K562 (cell line): ENCODE measurements around the gene DPH7. TPM values are rescaled to one million over a fixed set of nuclear protein-coding genes. Genes with fewer than 3 reads are reported as not detected.

ENCODE experiments used
- CHD4 ChIP-seq: fragments of 200-600 bp; sonication (generic); IDR thresholded peaks from 3 replicates; pipeline ENCODE4 v1.6.1; 2012; ENCODE audit warnings: low read depth, mild to moderate bottlenecking, mixed read lengths, low read length, inconsistent platforms; ENCODE audit not compliant: insufficient read depth, insufficient replicate concordance, poor library complexity, severe bottlenecking
- EP400 ChIP-seq: fragments of 450-650 bp; IDR thresholded peaks from 2 replicates; pipeline ENCODE4 v1.6.1; 2017; ENCODE audit warnings: antibody characterized with exemption, mild to moderate bottlenecking, moderate library complexity
- FOXA1 ChIP-seq: fragments of 450-650 bp; IDR thresholded peaks from 2 replicates; pipeline ENCODE4 v1.6.1; 2016; ENCODE audit warnings: mild to moderate bottlenecking, borderline replicate concordance
- GABPB1 ChIP-seq: sonication (generic); formaldehyde crosslinking; IDR thresholded peaks from 2 replicates; pipeline ENCODE4 v1.8.0; 2022; ENCODE audit warnings: mild to moderate bottlenecking, missing genetic modification reagents
- GTF2E2 ChIP-seq: fragments of 200-800 bp; sonication (Bioruptor generic); IDR thresholded peaks from 2 replicates; pipeline ENCODE4 v1.6.1; 2016; ENCODE audit warnings: missing genetic modification characterization, missing compliant biosample characterization
- HSF4 ChIP-seq: fragments of 250-450 bp; sonication (Bioruptor Pico); IDR thresholded peaks from 2 replicates; pipeline ENCODE4 v2.1.2; 2022; ENCODE audit warnings: mild to moderate bottlenecking, moderate library complexity, borderline replicate concordance
- KAT8 ChIP-seq: fragments of 450-650 bp; IDR thresholded peaks from 2 replicates; pipeline ENCODE4 v1.6.1; 2016; ENCODE audit warnings: low read depth, mild to moderate bottlenecking
- MBD2 ChIP-seq: sonication (generic); IDR thresholded peaks from 2 replicates; pipeline ENCODE4 v1.6.1; 2016; ENCODE audit warnings: low read depth, borderline replicate concordance
- MECOM ChIP-seq: fragments of 250-450 bp; sonication (Bioruptor Pico); IDR thresholded peaks from 2 replicates; pipeline ENCODE4 v1.8.0; 2022; ENCODE audit warnings: inconsistent platforms
- NFXL1 ChIP-seq: fragments of 450-650 bp; formaldehyde crosslinking; IDR thresholded peaks from 2 replicates; pipeline ENCODE4 v1.4.0; 2021; ENCODE audit warnings: mild to moderate bottlenecking
- POLR2AphosphoS2 ChIP-seq: IDR thresholded peaks from 2 replicates; pipeline ENCODE4 v1.6.1; 2012; ENCODE audit warnings: low read length, improper control_type of control experiment
- RBM15 ChIP-seq: fragments of 200-400 bp; formaldehyde crosslinking; IDR thresholded peaks from 2 replicates; pipeline ENCODE4 v1.6.1; 2018; ENCODE audit warnings: mild to moderate bottlenecking, low read length, moderate library complexity; ENCODE audit not compliant: insufficient read depth
- RNF2 ChIP-seq: sonication (generic); IDR thresholded peaks from 2 replicates; pipeline ENCODE4 v1.6.1; 2016
- ZHX1 ChIP-seq: fragments of 150-350 bp; conservative IDR thresholded peaks from 2 replicates; pipeline ENCODE4 v1.6.1; 2014; ENCODE audit warnings: low read length
- ZNF311 ChIP-seq: fragments of 250-450 bp; sonication (Bioruptor Pico); IDR thresholded peaks from 2 replicates; pipeline ENCODE4 v1.4.0; 2020; ENCODE audit warnings: mild to moderate bottlenecking, moderate library complexity
- ZNF436 ChIP-seq: fragments of 250-450, 450-650 bp; sonication (Bioruptor Pico); formaldehyde crosslinking; IDR thresholded peaks from 2 replicates; pipeline ENCODE4 v1.7.0; 2020; ENCODE audit warnings: mild to moderate bottlenecking
- ZNF445 ChIP-seq: fragments of 250-450 bp; sonication (Bioruptor Pico); IDR thresholded peaks from 2 replicates; pipeline ENCODE4 v1.4.0; 2020; ENCODE audit warnings: low read depth, mild to moderate bottlenecking, moderate library complexity
- ZNF507 ChIP-seq: conservative IDR thresholded peaks from 2 replicates; pipeline ENCODE4 v1.6.1; 2017; ENCODE audit warnings: missing genetic modification characterization, missing compliant biosample characterization
- ZNF740 ChIP-seq, 3 experiments: fragments of 200-800 bp in 1 of 3; sonication (Bioruptor generic) in 1 of 3; sonication (generic) in 1 of 3; formaldehyde crosslinking in 1 of 3; IDR thresholded peaks; 2 replicates each; pipeline versions ENCODE4 v1.6.1 to v1.8.0; 2016 to 2022; ENCODE audit warnings: mild to moderate bottlenecking in 2 of 3, missing compliant biosample characterization in 2 of 3, missing genetic modification characterization in 2 of 3, missing genetic modification reagents in 1 of 3
- ZNF75A ChIP-seq: fragments of 450-650 bp; formaldehyde crosslinking; IDR thresholded peaks from 2 replicates; pipeline ENCODE4 v1.4.0; 2020; ENCODE audit warnings: mild to moderate bottlenecking
- polyA plus RNA-seq, 8 experiments: library from polyadenylated mRNA; depleted of rRNA in 4 of 8; stranded (reverse) in 5 of 8; unstranded in 3 of 8; fragments of >200 nt; fragmentation: Nextera tagmentation in 2 of 8; fragmentation: Illumina TruSeq in 1 of 8; extraction: Ambion mirVana in 2 of 8; extraction: Trizol in 1 of 8; gene quantifications; 2 replicates each; pipeline versions ENCODE4 v1.2.1 to v1.2.3, GENCODE V29; 2011 to 2014; ENCODE audit warnings: inconsistent platforms in 1 of 8, missing spikeins in 1 of 8
- total RNA-seq, 7 experiments: library from RNA; depleted of rRNA in 6 of 7; stranded (reverse); fragments of >200 nt in 6 of 7; fragmentation: Illumina TruSeq in 2 of 7; extraction: Trizol in 2 of 7; gene quantifications; 2 replicates each; pipeline versions ENCODE4 v1.2.1 to v1.2.3, GENCODE V29; 2011 to 2021; ENCODE audit warnings: low replicate concordance in 1 of 7
- TF ChIP-seq, protein P1 (sequence below): fragments of 250-450 bp; sonication (Bioruptor Pico); IDR thresholded peaks from 2 replicates; pipeline ENCODE4 v1.5.0; 2020; ENCODE audit warnings: mild to moderate bottlenecking, borderline replicate concordance
- TF ChIP-seq, protein P2 (sequence below): sonication (generic); formaldehyde crosslinking; IDR thresholded peaks from 2 replicates; pipeline ENCODE4 v1.5.0; 2020; ENCODE audit warnings: missing genetic modification reagents

Gene DPH7
- total and polyA plus RNA-seq, 9 of the 15 experiments (the other 6 are each of a cell fraction or from before 2014, with no cell fraction given), result 13.9 to 68.6 (median 41.3) TPM

GRCh38 chr9:137534256-137535119 is 44.2 kb downstream of the DPH7 start (continued):
- TF ChIP-seq ZHX1, result no peak
- no peak for TF ChIP-seq MECOM
- TF ChIP-seq, protein P1, sequence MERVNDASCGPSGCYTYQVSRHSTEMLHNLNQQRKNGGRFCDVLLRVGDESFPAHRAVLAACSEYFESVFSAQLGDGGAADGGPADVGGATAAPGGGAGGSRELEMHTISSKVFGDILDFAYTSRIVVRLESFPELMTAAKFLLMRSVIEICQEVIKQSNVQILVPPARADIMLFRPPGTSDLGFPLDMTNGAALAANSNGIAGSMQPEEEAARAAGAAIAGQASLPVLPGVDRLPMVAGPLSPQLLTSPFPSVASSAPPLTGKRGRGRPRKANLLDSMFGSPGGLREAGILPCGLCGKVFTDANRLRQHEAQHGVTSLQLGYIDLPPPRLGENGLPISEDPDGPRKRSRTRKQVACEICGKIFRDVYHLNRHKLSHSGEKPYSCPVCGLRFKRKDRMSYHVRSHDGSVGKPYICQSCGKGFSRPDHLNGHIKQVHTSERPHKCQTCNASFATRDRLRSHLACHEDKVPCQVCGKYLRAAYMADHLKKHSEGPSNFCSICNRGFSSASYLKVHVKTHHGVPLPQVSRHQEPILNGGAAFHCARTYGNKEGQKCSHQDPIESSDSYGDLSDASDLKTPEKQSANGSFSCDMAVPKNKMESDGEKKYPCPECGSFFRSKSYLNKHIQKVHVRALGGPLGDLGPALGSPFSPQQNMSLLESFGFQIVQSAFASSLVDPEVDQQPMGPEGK (CRISPR knock-in tag), result no peak
- peak; percentile 73 for TF ChIP-seq EP400
- TF ChIP-seq ZNF436 (CRISPR knock-in tag), result no peak
- no peak for TF ChIP-seq ZNF445 (CRISPR knock-in tag)
- TF ChIP-seq KAT8, result no peak
- no peak for TF ChIP-seq GABPB1
- no peak for TF ChIP-seq RNF2
- TF ChIP-seq RBM15, result no peak
- TF ChIP-seq ZNF507 (tag), result no peak
- TF ChIP-seq CHD4, result no peak
- no peak for TF ChIP-seq HSF4 (CRISPR knock-in tag)
- TF ChIP-seq ZNF311, result no peak
- TF ChIP-seq, protein P2, sequence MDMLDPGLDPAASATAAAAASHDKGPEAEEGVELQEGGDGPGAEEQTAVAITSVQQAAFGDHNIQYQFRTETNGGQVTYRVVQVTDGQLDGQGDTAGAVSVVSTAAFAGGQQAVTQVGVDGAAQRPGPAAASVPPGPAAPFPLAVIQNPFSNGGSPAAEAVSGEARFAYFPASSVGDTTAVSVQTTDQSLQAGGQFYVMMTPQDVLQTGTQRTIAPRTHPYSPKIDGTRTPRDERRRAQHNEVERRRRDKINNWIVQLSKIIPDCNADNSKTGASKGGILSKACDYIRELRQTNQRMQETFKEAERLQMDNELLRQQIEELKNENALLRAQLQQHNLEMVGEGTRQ (CRISPR knock-in tag), result peak; percentile 91
- no peak for TF ChIP-seq ZNF740 (CRISPR knock-in tag; IDR thresholded peaks at IDR 0.05)
- no peak for TF ChIP-seq ZNF740 (tag; IDR thresholded peaks at IDR 0.05)
- no peak for TF ChIP-seq NFXL1 (CRISPR knock-in tag)
- TF ChIP-seq POLR2AphosphoS2, result no peak
- TF ChIP-seq FOXA1, result no peak
- no peak for TF ChIP-seq GTF2E2 (tag)
- TF ChIP-seq MBD2, result no peak
- no peak for TF ChIP-seq ZNF75A (CRISPR knock-in tag)
